ENCODE measurements around the gene FBXL13.
A peak's percentile ranks its signal among the peaks of the same experiment; 100 is the strongest.
"Not testable (repeated sequence)": the region's sequence is repeated elsewhere in the genome, so short reads cannot be mapped to it uniquely, and the experiment has no call there.

FBXL13 gene

DNA sequence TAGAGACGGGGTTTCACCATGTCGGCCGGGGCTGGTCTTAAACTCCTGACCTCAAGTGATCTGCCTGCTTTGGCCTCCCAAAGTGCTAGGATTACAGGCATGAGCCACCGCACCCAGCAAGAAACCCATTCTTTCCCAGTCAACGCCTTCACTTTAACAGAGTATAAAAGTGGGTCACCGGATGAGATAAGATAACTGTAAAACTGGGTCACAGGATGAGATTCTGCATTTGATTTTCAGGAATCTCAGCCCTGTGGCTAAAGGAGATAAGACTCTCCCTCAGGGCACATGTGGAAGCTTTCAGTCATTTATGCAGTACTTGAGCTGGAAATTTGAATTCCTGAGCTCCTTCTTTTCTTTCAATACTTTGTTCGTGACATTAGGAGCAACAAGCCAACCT is 91.0 kb downstream of the FBXL13 start:
- DNase-seq (ENCODE audit: low read depth, low spot score), result no peak

DNA sequence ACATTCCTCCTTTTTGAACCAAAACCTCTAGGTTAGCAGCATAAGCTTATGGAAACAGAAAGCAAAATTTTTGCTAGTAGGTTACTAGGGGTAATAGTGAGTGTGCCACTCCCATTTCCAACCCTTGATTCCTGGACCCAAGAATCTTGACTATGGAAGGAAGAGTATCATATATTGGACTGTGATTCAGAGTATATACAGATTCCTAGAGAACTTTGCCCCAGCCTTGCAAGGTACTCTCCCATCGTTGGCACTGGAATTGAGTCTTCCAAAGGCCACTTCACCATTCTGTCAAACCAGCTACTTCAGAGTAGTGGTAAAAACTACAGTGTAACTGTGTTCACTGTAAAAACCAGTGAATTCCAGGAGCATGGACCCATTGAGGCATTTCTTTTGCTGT is 92.4 kb downstream of the FBXL13 start:
- DNase-seq (ENCODE audit: low read depth, low spot score), result no peak

DNA sequence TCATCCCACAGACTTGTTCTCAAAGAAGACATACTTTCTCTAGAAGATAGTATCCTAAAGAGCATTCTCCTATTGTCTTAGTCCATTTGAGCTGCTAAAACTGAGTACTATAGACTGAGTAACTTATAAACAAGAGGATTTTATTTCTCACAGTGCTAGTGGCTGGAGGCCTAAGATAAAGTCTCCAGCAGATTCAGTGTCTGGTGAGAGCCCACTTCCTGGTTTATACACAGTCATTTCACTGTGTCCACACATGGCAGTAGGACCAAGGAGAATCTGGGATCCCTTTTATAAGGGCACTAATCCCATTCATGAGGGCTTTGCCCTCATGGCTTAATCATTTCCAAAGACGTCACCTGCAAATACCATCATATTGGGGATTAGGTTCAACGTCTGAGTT is 93.1 kb downstream of the FBXL13 start:
- DNase-seq (ENCODE audit: low read depth, low spot score), result no peak

DNA sequence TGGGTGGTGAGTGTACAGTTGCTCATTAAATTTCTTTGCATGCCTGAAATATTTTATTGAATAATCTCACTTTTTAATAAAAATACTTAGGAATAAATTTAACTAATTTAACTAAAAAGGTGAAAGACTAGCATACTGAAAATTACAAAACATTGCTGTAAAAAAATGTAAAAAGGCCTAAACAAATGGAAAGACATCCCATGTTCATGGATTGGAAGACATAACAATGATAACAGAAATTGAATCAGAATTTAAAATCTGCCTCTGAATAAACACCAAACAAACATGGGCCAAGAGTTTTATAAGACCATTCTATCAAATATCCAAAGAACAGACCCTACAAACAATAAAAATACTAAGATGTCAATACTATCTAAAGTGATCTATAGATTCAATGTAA is 94.9 kb downstream of the FBXL13 start:
- DNase-seq (ENCODE audit: low read depth, low spot score), result no peak

DNA sequence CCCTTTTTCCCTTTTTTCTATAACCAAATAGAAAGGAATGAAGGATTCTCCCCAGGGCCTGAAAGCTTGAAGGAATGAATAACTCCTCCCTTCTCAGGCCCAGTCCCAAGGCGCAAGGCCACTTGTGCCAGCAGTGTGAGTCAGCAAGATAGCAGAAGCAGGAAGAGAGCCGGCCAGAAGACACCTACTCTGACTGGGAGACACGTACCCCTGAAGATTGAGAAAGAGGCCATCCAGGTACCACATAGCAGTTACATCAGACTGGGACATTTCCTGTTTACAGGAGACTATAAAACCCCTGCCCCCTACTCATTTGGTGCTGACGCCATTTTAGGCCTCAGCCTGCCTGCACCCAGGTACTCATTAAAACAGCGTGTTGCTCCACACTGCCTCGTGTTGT is 96.3 kb downstream of the FBXL13 start:
- DNase-seq (ENCODE audit: low read depth, low spot score), result no peak

- not testable (repeated sequence) for DNase-seq (ENCODE audit: low read depth, low spot score)
These were observed 97.0 kb downstream of the FBXL13 start for GRCh38 chr7:102977586-102977985.

DNA sequence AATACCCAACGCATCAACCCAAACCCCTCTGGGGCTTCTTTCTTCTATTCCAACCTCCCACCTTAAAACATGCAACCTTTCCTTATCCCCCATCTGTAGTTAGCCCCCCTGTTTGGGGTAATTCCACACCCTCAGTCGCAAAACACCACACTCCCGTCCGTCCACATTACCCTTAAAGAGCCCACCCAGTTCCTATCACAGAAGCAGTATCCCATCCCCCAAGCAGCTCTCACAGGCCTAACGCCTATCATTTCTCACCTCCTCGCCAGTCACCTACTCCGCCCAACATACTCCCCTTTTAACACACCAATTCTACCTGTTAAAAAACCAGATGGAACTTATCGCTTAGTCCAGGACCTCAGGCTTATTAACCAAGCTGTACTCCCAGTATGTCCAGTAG is 98.1 kb downstream of the FBXL13 start:
- DNase-seq (ENCODE audit: low read depth, low spot score), result no peak

- no peak for DNase-seq (ENCODE audit: low read depth, low spot score)
These were observed 98.7 kb downstream of the FBXL13 start for GRCh38 chr7:102975854-102976253.

GRCh38 chr7:102974366-102975236 is 100.0 kb downstream of the FBXL13 start:
- no peak for DNase-seq (ENCODE audit: low read depth, low spot score)

- DNase-seq (ENCODE audit: low read depth, low spot score), result no peak
These were observed 101.3 kb downstream of the FBXL13 start for GRCh38 chr7:102973096-102973802.

DNA sequence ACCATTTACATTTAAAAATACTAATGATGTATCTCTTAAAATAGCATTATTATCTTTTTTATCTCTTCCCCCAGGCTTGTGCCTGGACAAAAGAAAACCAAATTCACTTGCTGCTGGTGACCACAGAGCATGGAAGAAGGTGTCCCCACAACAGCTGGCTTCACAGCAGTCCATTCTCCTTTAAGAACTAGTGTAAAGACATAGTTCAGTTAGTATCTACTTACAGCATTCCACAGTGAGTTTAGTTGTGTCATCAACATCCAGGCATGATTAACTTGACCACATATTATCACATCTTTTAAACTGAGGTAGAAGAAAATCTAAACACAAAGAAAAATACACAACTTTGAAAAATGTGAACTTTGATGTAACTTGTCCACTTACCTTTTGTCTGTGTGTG is 106.8 kb downstream of the FBXL13 start:
- DNase-seq (ENCODE audit: low read depth, low spot score), result no peak

DNA sequence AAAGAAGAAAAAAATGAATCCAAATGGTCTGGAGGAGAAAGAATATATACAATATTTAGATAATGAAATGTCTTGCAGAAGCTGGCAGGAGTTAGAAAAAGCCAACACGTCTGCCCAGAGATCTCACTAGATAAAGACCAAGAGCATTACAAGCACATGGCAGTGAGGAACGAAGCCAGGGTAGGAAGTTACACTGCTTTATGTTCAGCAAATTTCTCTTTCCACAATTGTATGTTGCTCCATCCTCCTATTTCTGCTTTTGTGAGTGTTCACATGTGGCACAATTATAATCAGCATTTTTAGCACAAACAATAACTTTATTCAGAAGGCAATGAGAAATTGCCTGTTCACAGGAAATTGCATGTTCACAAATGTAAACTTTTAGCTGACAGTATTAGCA is 108.1 kb downstream of the FBXL13 start:
- no peak for DNase-seq (ENCODE audit: low read depth, low spot score)

- DNase-seq (ENCODE audit: low read depth, low spot score), result not testable (repeated sequence)
These were observed 112.6 kb downstream of the FBXL13 start for GRCh38 chr7:102961993-102962392.

DNA sequence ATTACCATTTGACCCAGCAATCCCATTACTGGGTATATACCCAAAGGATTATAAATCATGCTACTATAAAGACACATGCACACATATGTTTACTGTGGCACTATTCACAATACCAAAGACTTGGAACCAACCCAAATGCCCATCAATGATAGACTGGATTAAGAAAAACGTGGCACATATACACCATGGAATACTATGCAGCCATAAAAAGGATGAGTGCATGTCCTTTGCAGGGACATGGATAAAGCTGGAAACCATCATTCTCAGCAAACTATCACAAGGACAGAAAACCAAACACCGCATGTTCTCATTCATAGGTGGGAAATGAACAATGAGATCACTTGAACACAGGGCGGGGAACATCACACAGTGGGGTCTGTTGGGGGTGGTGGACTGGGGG is 116.6 kb downstream of the FBXL13 start:
- DNase-seq (ENCODE audit: low read depth, low spot score), result not testable (repeated sequence)

DNA sequence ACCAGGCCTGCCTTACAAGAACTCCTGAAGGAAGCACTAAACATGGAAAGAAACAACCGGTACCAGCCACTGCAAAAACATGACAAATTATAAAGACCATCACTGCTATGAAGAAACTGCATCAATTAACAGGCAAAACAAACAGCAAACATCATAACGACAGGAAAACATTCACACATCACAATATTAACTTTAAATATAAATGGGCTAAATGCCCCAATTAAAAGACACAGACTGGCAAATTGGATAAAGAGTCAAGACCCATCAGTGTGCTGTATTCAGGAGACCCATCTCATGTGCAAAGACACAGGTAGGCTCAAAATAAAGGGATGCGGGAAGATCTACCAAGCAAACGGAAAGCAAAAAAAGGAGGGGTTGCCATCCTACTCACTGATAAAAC is 120.2 kb downstream of the FBXL13 start:
- not testable (repeated sequence) for DNase-seq (ENCODE audit: low read depth, low spot score)

DNA sequence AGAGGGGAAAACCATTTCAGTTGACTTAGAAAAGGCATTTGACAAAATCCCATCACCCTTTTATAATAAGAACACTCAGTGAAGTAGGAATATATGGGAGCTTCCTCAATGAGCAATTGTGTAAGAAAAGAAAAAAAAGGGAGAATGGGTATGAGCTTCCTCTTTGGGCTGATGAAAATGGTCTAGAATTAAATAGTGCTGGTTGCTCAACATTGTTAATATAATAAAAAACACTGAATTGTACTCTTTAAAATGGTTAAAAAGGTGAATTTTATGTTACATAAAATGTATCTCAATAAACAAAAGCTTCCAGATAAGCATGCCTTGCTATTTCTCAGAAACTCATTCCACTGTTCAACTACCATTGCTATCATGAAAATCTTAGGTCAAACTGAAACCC is 121.2 kb downstream of the FBXL13 start:
- no peak for DNase-seq (ENCODE audit: low read depth, low spot score)

- DNase-seq (ENCODE audit: low read depth, low spot score), result no peak
These were observed 122.8 kb downstream of the FBXL13 start for GRCh38 chr7:102951839-102952238.

DNA sequence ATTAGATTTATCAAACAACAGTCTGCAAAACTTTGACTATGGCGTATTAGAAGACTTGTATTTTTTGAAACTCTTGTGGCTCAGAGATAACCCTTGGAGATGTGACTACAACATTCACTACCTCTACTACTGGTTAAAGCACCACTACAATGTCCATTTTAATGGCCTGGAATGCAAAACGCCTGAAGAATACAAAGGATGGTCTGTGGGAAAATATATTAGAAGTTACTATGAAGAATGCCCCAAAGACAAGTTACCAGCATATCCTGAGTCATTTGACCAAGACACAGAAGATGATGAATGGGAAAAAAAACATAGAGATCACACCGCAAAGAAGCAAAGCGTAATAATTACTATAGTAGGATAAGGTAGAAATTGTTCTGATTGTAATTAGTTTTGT is 130.4 kb downstream of the FBXL13 start:
- no peak for DNase-seq (ENCODE audit: low read depth, low spot score)

DNA sequence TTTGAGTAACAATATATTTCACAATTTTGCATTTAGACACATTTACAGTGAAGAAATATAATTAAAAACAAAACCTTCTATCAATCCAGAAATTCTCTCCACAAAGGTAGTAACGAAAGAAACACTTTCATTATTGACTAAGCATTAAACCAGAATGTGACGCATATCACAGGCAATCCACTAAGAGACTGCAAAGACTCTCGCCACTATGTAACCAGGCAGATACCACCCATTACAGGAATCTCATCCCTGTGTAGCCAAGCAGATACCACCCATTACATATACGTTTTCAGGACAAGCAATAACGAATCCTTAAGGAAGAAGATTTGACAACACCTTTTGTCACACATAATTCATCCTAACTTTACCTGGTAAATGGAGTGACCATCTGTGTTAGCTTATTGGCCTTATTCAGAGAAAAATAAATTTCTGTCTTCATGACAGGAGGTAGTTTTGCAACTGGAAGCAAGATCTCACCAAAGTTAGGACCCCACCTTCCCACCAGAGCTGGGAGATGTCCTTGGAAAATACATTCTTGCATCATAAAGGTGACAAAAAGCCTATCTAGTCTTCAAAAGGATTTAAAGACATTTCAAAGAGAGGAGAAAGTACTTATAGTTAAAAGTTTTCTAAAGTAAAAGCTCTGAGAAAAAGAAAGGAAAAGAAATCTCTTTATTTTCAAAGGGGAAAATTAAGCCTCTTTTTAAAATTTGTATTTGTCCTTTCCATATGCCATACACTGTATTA is 131.0 kb downstream of the FBXL13 start:
- peak; percentile 6 for DNase-seq (ENCODE audit: low read depth, low spot score)

- DNase-seq (ENCODE audit: low read depth, low spot score), result no peak
These were observed 131.7 kb downstream of the FBXL13 start for GRCh38 chr7:102942868-102943267.

DNA sequence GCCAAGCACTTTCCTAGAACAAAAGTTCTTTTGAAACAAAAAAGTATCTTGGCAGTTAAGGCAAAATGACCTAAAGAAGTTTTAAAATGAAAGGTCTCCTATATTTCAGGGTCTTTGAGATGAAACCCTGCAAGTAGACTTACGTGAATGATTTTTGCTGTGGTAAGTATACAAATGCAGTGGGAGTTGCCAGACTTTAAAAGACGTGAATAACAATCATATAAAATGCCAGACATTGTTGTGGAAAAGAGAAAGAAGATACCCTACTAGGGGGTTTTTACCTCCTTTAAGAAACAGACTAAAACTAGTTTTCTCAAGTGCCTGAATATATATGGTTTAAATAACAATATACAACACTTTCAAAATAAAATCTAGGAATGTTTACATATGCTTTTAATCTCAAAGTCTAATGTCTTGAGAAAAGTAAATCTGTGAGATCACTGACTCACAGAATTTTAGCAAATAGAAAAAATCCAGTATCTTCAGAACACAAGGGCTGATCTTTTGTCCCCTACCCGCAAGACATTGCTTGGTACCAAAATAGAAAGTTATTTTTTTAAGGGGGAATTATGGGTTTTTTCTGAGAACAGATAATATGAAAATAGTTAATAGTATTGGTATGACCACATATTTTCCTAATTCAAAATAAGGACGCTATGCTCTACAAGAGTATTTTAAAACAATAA is 132.3 kb downstream of the FBXL13 start:
- no peak for DNase-seq (ENCODE audit: low read depth, low spot score)

GRCh38 chr7:102938679-102939078 is 135.9 kb downstream of the FBXL13 start:
- no peak for DNase-seq (ENCODE audit: low read depth, low spot score)
